Fibroblast of lung (primary cell): ENCODE data around the gene ARHGEF25. TPM values are rescaled to one million over a fixed set of nuclear protein-coding genes. Genes with fewer than 3 reads are reported as not detected.

Experiments
- polyA plus RNA-seq, 2 donors: library from polyadenylated mRNA; depleted of rRNA in 1 of 2; stranded (reverse) in 1 of 2; unstranded in 1 of 2; fragments of >200 nt; gene quantifications; 2 replicates each; pipeline ENCODE4 v1.2.1, GENCODE V29; 2011 to 2012; ENCODE audit warnings: missing spikeins in 1 of 2
- total RNA-seq: library from RNA; depleted of rRNA; stranded (reverse); fragments of >200 nt; gene quantifications from 2 replicates; pipeline ENCODE4 v1.2.1, GENCODE V29; 2014

ARHGEF25 gene
- total and polyA plus RNA-seq, 2 donors (not counting 1 experiment from before 2014, with no cell fraction given), result 15.7 to 40.0 TPM

Other genes with a start within 250 kb of the ARHGEF25 start
- 11.3 and 21.3 TPM in 2 replicates for gene R3HDM2, start 180.4 kb upstream of the ARHGEF25 start, total RNA-seq
- gene R3HDM2, start 180.4 kb upstream of the ARHGEF25 start, polyA plus RNA-seq, result 18.5 and 22.8 TPM in 2 replicates
- gene INHBC, start 176.7 kb upstream of the ARHGEF25 start, total RNA-seq, result not detected in 2 replicates
- 0.05 TPM in 1 of 2 replicates, not detected in the other for gene INHBC, start 176.7 kb upstream of the ARHGEF25 start, polyA plus RNA-seq
- 9.2 and 26.4 TPM in 2 replicates for gene INHBE, start 156.1 kb upstream of the ARHGEF25 start, total RNA-seq
- 0.41 and 0.67 TPM in 2 replicates for gene INHBE, start 156.1 kb upstream of the ARHGEF25 start, polyA plus RNA-seq
- gene GLI1, start 151.7 kb upstream of the ARHGEF25 start, total RNA-seq, result 1.0 and 2.0 TPM in 2 replicates
- gene GLI1, start 151.7 kb upstream of the ARHGEF25 start, polyA plus RNA-seq, result 0.40 and 0.97 TPM in 2 replicates
- under 0.01 TPM in 2 replicates for gene ARHGAP9, start 131.6 kb upstream of the ARHGEF25 start, total RNA-seq
- 0.08 and 0.10 TPM in 2 replicates for gene ARHGAP9, start 131.6 kb upstream of the ARHGEF25 start, polyA plus RNA-seq
- gene MARS1, start 123.4 kb upstream of the ARHGEF25 start, total RNA-seq, result 223 and 352 TPM in 2 replicates
- 89.9 and 103 TPM in 2 replicates for gene MARS1, start 123.4 kb upstream of the ARHGEF25 start, polyA plus RNA-seq
- gene DDIT3, start 90.9 kb upstream of the ARHGEF25 start, total RNA-seq, result 249 and 265 TPM in 2 replicates
- 32.5 and 57.8 TPM in 2 replicates for gene DDIT3, start 90.9 kb upstream of the ARHGEF25 start, polyA plus RNA-seq
- 5.1 and 7.1 TPM in 2 replicates for gene MBD6, start 88.6 kb upstream of the ARHGEF25 start, total RNA-seq
- gene MBD6, start 88.6 kb upstream of the ARHGEF25 start, polyA plus RNA-seq, result 3.0 and 3.1 TPM in 2 replicates
- gene DCTN2, start 64.2 kb upstream of the ARHGEF25 start, total RNA-seq, result 101 and 108 TPM in 2 replicates
- gene DCTN2, start 64.2 kb upstream of the ARHGEF25 start, polyA plus RNA-seq, result 211 and 229 TPM in 2 replicates
- gene KIF5A, start 61.4 kb upstream of the ARHGEF25 start, total RNA-seq, result 0.51 and 1.3 TPM in 2 replicates
- gene KIF5A, start 61.4 kb upstream of the ARHGEF25 start, polyA plus RNA-seq, result 0.53 and 0.89 TPM in 2 replicates
- gene PIP4K2C, start 20.2 kb upstream of the ARHGEF25 start, total RNA-seq, result 9.0 and 11.9 TPM in 2 replicates
- 24.3 and 25.2 TPM in 2 replicates for gene PIP4K2C, start 20.2 kb upstream of the ARHGEF25 start, polyA plus RNA-seq
- gene DTX3, start 6.6 kb upstream of the ARHGEF25 start, total RNA-seq, result 16.4 and 30.4 TPM in 2 replicates
- gene DTX3, start 6.6 kb upstream of the ARHGEF25 start, polyA plus RNA-seq, result 12.1 and 17.3 TPM in 2 replicates
- 0.51 and 2.3 TPM in 2 replicates for gene B4GALNT1, start 21.8 kb downstream of the ARHGEF25 start, total RNA-seq
- 1.3 and 3.4 TPM in 2 replicates for gene B4GALNT1, start 21.8 kb downstream of the ARHGEF25 start, polyA plus RNA-seq
- gene OS9, start 82.7 kb downstream of the ARHGEF25 start, total RNA-seq, result 170 and 260 TPM in 2 replicates
- 274 and 316 TPM in 2 replicates for gene OS9, start 82.7 kb downstream of the ARHGEF25 start, polyA plus RNA-seq
- under 0.01 and 0.17 TPM in 2 replicates for gene AGAP2, start 127.3 kb downstream of the ARHGEF25 start, total RNA-seq
- 0.02 and 0.05 TPM in 2 replicates for gene AGAP2, start 127.3 kb downstream of the ARHGEF25 start, polyA plus RNA-seq
- 55.7 and 99.6 TPM in 2 replicates for gene TSPAN31, start 133.6 kb downstream of the ARHGEF25 start, total RNA-seq
- 42.8 and 53.6 TPM in 2 replicates for gene TSPAN31, start 133.6 kb downstream of the ARHGEF25 start, polyA plus RNA-seq
- gene CDK4, start 140.9 kb downstream of the ARHGEF25 start, total RNA-seq, result 183 and 257 TPM in 2 replicates
- gene CDK4, start 140.9 kb downstream of the ARHGEF25 start, polyA plus RNA-seq, result 233 and 324 TPM in 2 replicates
- 2.6 and 3.8 TPM in 2 replicates for gene MARCHF9, start 143.7 kb downstream of the ARHGEF25 start, total RNA-seq
- 4.8 and 5.6 TPM in 2 replicates for gene MARCHF9, start 143.7 kb downstream of the ARHGEF25 start, polyA plus RNA-seq
- under 0.01 and 0.17 TPM in 2 replicates for gene CYP27B1, start 155.6 kb downstream of the ARHGEF25 start, total RNA-seq
- gene CYP27B1, start 155.6 kb downstream of the ARHGEF25 start, polyA plus RNA-seq, result 0.26 and 0.29 TPM in 2 replicates
- 3.5 and 6.4 TPM in 2 replicates for gene METTL1, start 160.7 kb downstream of the ARHGEF25 start, total RNA-seq
- 16.9 and 28.5 TPM in 2 replicates for gene METTL1, start 160.7 kb downstream of the ARHGEF25 start, polyA plus RNA-seq
- gene EEF1AKMT3, start 161.2 kb downstream of the ARHGEF25 start, total RNA-seq, result 3.9 and 8.9 TPM in 2 replicates
- gene EEF1AKMT3, start 161.2 kb downstream of the ARHGEF25 start, polyA plus RNA-seq, result 6.7 and 11.9 TPM in 2 replicates
- 15.5 and 20.3 TPM in 2 replicates for gene TSFM, start 171.4 kb downstream of the ARHGEF25 start, total RNA-seq
- 16.8 and 19.0 TPM in 2 replicates for gene TSFM, start 171.4 kb downstream of the ARHGEF25 start, polyA plus RNA-seq
- gene AVIL, start 207.3 kb downstream of the ARHGEF25 start, total RNA-seq, result 2.8 and 7.1 TPM in 2 replicates
- 1.1 and 2.2 TPM in 2 replicates for gene AVIL, start 207.3 kb downstream of the ARHGEF25 start, polyA plus RNA-seq
- gene CTDSP2, start 235.3 kb downstream of the ARHGEF25 start, total RNA-seq, result 87.8 and 92.0 TPM in 2 replicates
- gene CTDSP2, start 235.3 kb downstream of the ARHGEF25 start, polyA plus RNA-seq, result 199 and 208 TPM in 2 replicates